Tibial artery (tissue), 4 donors: ENCODE measurements around the gene SLC16A13.

Experiments used
- DNase-seq, 2 donors: peaks; one replicate each; pipeline ENCODE4 v3.0.0-alpha.2; 2019
- H3K27ac ChIP-seq, 2 donors: fragments of 200-600 bp; sonication (generic) in 1 of 2; 1 replicate in 1 of 2; 2 replicates in 1 of 2; pipeline ENCODE4 v1.5.1; 2018 to 2019; ENCODE audit warnings: mild to moderate bottlenecking in 1 of 2
- H3K27me3 ChIP-seq, 2 donors: fragments of 200-600 bp; sonication (generic) in 1 of 2; one replicate each; pipeline versions ENCODE4 v1.5.1 to v1.6.0; 2016 to 2019
- H3K36me3 ChIP-seq, 3 donors: fragments of 200-600 bp; sonication (generic) in 2 of 3; one replicate each; pipeline ENCODE4 v1.5.1; 2016 to 2019; ENCODE audit warnings: mild to moderate bottlenecking in 2 of 3
- H3K4me1 ChIP-seq, 4 donors: fragments of 200-600 bp; sonication (generic) in 2 of 4; 1 replicate in 3 of 4; 2 replicates in 1 of 4; pipeline ENCODE4 v1.5.1; 2016 to 2019
- H3K4me3 ChIP-seq, 2 donors: fragments of 200-600 bp; sonication (generic) in 1 of 2; 1 replicate in 1 of 2; 2 replicates in 1 of 2; pipeline ENCODE4 v1.5.1; 2018 to 2019; ENCODE audit warnings: mild to moderate bottlenecking in 2 of 2
- H3K9me3 ChIP-seq, 3 donors: fragments of 200-600 bp; sonication (generic) in 1 of 3; one replicate each; pipeline ENCODE4 v1.5.1; 2016 to 2019
- intact Hi-C: fragments of 100-400 bp; cut with DNase I; formaldehyde crosslinking; loops from one replicate; pipeline ENCODE4 v1.15.0; 2023; ENCODE audit warnings: low total_unique reads
- TF ChIP-seq, protein P1 (sequence below), 2 experiments: fragments of 200-600 bp in 1 of 2; fragments of 450-650 bp in 1 of 2; IDR thresholded peaks; one replicate each; pipeline ENCODE4 v1.5.1; 2017 to 2019; ENCODE audit warnings: antibody characterized with exemption in 2 of 2, mild to moderate bottlenecking in 1 of 2, moderate library complexity in 1 of 2

Gene SLC16A13

DNA sequence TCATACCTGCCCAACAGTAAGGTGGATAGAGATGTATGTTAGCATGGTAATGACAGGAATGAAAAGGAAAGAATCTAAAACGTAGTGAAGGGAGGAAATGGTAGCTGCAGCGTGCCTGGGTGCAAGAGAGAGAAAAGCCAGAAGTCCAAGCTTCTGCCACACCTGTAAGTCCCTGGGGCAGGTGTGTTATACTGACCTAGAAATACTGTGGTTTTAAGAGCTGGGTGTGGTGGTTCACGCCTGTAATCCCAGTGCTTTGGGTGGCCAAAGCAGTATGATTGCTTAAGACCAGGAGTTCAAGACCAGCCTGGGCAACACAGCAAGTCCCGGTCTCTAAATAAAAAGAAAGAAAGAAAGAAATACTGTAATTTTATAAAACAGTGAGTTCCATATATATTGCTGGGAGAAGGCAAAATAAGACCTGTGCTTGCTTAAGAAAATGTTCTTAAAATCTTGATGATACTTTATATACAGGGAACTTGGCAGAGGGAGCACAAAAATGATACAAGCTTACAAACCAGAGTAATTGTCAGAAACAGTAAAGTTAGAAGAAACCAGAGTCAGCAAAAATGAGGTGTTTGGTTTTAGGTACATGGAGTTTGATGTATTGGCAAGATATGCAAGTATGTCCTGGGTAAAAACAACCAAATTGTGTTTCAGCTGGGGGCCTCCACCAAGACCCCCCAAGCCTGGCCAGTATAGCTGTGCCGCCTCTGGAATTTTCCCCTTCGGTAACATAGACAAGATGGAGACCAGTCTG lies 33.3 kb upstream of the SLC16A13 start:
- Histone ChIP-seq H3K27me3 (no peaks in the 10 kb centered on the region), H3K4me1 (no peaks in the 10 kb centered on the region), H3K27ac (no peak overlapping the region), H3K4me3 (no peak overlapping the region), H3K9me3 (no peaks in the 10 kb centered on the region), H3K36me3 (peaks cover 24 to 71% (median 50%) of the 10 kb centered on the region in 3 donors)
- intact Hi-C loops = loop anchor here (5.0 to 10.0 kb wide), 2 partner anchors 85 to 338 kb away; no protein-coding TSS in a partner anchor
- DNase-seq = no peak
- TF ChIP-seq, protein P1, sequence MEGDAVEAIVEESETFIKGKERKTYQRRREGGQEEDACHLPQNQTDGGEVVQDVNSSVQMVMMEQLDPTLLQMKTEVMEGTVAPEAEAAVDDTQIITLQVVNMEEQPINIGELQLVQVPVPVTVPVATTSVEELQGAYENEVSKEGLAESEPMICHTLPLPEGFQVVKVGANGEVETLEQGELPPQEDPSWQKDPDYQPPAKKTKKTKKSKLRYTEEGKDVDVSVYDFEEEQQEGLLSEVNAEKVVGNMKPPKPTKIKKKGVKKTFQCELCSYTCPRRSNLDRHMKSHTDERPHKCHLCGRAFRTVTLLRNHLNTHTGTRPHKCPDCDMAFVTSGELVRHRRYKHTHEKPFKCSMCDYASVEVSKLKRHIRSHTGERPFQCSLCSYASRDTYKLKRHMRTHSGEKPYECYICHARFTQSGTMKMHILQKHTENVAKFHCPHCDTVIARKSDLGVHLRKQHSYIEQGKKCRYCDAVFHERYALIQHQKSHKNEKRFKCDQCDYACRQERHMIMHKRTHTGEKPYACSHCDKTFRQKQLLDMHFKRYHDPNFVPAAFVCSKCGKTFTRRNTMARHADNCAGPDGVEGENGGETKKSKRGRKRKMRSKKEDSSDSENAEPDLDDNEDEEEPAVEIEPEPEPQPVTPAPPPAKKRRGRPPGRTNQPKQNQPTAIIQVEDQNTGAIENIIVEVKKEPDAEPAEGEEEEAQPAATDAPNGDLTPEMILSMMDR (IDR thresholded peaks at IDR 0.05) = no peak

DNA sequence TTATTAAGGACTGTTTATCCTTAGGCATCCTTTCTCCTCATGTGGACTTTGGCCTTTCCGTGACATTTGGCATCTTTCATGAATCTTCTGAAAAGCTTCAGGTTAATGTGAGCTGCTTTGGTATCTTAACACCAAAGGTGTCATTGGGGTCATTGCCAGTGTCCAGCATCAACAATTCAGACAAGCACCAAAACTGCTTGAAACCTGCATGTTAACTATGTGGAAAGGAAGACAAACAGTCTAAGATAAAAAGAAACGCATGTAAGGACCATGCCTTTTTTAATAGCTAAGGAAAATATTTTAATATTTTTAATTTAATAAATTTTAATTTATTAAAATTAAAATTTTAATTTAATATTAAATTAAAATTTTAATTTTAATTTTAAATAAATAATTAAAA lies 32.1 kb upstream of the SLC16A13 start:
- intact Hi-C loops = loop anchor here (5.0 to 10.0 kb wide), 2 partner anchors 86 to 339 kb away; no protein-coding TSS in a partner anchor
- Histone ChIP-seq H3K4me1 (no peaks in the 10 kb centered on the region), H3K27me3 (no peaks in the 10 kb centered on the region), H3K27ac (no peak overlapping the region), H3K36me3 (peaks cover 24 to 67% (median 42%) of the 10 kb centered on the region in 3 donors), H3K4me3 (no peak overlapping the region), H3K9me3 (no peaks in the 10 kb centered on the region)
- no peak for DNase-seq
- TF ChIP-seq, protein P1 (IDR thresholded peaks at IDR 0.05) = no peak

DNA sequence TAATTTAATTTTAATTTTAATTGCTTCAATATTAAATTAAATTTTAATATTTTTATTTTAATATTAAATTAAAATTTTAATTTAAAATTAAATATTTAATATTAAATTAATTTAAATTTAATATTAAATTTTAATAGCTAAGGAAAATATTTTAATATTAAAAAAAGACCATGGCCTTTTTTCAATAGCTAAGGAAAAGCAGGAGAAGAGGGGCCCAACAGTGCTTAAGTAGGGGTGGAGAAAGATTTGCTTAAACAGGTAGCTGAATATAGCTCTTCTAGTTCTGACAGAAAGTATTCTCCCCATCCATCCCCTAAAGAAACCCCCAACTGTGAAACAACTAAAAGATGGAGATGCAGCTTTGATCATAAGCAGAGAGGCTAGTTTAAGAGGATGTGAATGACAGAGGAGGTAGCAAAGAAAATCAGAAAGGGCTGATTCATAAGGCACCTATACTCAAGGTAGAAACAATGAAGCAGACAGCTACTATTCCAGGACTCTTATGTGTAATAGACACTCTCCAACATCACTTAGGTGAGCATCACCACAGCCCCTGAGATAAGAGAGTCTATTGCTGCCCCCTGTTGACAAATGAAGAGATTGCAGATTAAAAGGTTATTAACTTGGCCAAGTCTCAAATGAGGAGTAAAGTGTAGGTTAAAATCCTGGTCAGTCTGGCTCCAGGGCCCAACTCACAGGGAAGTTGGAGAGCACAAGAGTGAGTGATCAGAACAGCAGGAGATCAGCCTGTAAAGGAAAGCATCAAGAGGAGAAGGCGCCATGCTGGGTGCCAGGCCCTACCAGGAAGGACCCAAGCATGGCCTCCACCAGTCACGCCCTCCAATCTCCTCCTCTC lies 31.2 kb upstream of the SLC16A13 start:
- Histone ChIP-seq H3K27ac (no peak overlapping the region), H3K4me1 (peaks cover 0 to 4% (median 2%) of the 10 kb centered on the region in 4 donors), H3K4me3 (no peak overlapping the region), H3K27me3 (no peaks in the 10 kb centered on the region), H3K9me3 (no peaks in the 10 kb centered on the region), H3K36me3 (peaks cover 24 to 58% (median 33%) of the 10 kb centered on the region in 3 donors)
- TF ChIP-seq, protein P1 (IDR thresholded peaks at IDR 0.05) = peak; percentile 66 to 70
- intact Hi-C loops = loop anchor here (5.0 to 10.0 kb wide), 2 partner anchors 87 to 340 kb away; no protein-coding TSS in a partner anchor
- DNase-seq = no peak

DNA sequence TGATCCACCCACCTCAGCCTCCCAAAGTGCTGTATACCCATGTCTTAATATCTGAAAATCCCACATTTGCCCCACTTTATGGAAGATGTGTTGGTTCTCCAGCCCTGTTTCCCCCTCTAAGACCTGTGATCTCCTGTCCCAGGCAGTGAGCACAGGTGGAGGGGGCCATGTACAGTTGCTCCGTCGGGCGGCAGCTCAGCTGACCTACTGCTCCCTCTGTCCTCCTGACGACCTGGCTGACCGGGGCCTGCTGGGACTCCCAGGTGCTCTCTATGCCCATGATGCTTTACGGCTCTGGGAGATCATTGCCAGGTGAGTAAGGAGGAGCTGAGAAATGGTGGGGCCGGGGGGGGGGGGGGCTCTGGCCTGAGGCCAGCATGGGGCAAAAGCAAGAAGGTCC lies 30.1 kb upstream of the SLC16A13 start:
- no peak overlapping the region for H3K4me3 ChIP-seq
- intact Hi-C loops = loop anchor here (10.0 kb wide), 1 partner anchor 341 kb away; no protein-coding TSS in a partner anchor
- DNase-seq = no peak
- H3K9me3 ChIP-seq = no peaks in the 10 kb centered on the region
- peaks cover 24 to 47% (median 26%) of the 10 kb centered on the region in 3 donors for H3K36me3 ChIP-seq
- TF ChIP-seq, protein P1 (IDR thresholded peaks at IDR 0.05) = no peak
- H3K27me3 ChIP-seq = no peaks in the 10 kb centered on the region
- H3K4me1 ChIP-seq = peaks cover 0 to 15% (median 11%) of the 10 kb centered on the region in 4 donors
- no peak overlapping the region for H3K27ac ChIP-seq

DNA sequence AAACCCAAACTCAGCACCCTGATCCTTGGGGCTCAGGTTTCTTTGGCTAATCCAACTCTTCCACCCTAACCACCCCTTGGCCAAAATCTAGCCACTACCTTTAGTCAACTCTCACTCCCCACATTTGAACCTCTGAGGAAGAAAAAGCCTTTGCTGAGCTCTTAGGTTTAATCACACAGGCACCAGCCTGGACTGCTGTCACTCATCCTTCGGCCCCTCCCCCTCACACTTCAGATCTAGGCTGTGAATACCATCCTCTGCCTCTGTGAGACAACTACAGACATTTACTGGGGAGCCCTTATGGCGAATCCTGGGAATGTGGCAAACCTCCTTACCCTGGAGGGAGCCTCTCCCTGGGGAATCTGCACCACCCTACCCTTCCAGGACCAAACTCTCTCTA lies 28.7 kb upstream of the SLC16A13 start:
- intact Hi-C loops = loop anchor here (10.0 kb wide), 1 partner anchor 342 kb away; no protein-coding TSS in a partner anchor
- no peaks in the 10 kb centered on the region for H3K27me3 ChIP-seq
- peaks cover 10 to 33% (median 13%) of the 10 kb centered on the region in 3 donors for H3K36me3 ChIP-seq
- peaks cover 0 to 26% (median 20%) of the 10 kb centered on the region in 4 donors for H3K4me1 ChIP-seq
- no peak for DNase-seq
- TF ChIP-seq, protein P1 (IDR thresholded peaks at IDR 0.05) = no peak
- H3K9me3 ChIP-seq = no peaks in the 10 kb centered on the region
- H3K27ac ChIP-seq = no peak overlapping the region
- no peak overlapping the region for H3K4me3 ChIP-seq
